K562 (cell line): ENCODE data around the gene PPP1R16B. TPM values are rescaled to one million over a fixed set of nuclear protein-coding genes. Genes with fewer than 3 reads are reported as not detected.

Source experiments
- MIER1 ChIP-seq: fragments of 450-650 bp; IDR thresholded peaks from 2 replicates; pipeline ENCODE4 v1.6.1; 2016; ENCODE audit warnings: antibody characterized with exemption, mild to moderate bottlenecking, low read depth
- polyA plus RNA-seq, 8 experiments: library from polyadenylated mRNA; depleted of rRNA in 4 of 8; stranded (reverse) in 5 of 8; unstranded in 3 of 8; fragments of >200 nt; fragmentation: Nextera tagmentation in 2 of 8; fragmentation: Illumina TruSeq in 1 of 8; extraction: Ambion mirVana in 2 of 8; extraction: Trizol in 1 of 8; gene quantifications; 2 replicates each; pipeline versions ENCODE4 v1.2.1 to v1.2.3, GENCODE V29; 2011 to 2014; ENCODE audit warnings: inconsistent platforms in 1 of 8, missing spikeins in 1 of 8
- total RNA-seq, 7 experiments: library from RNA; depleted of rRNA in 6 of 7; stranded (reverse); fragments of >200 nt in 6 of 7; fragmentation: Illumina TruSeq in 2 of 7; extraction: Trizol in 2 of 7; gene quantifications; 2 replicates each; pipeline versions ENCODE4 v1.2.1 to v1.2.3, GENCODE V29; 2011 to 2021; ENCODE audit warnings: low replicate concordance in 1 of 7
- TF ChIP-seq, protein P1 (sequence below), 2 experiments: fragments of 450-650 bp; formaldehyde crosslinking in 1 of 2; IDR thresholded peaks; 2 replicates each; pipeline versions ENCODE4 v1.4.0 to v1.6.1; 2014 to 2020; ENCODE audit warnings: mild to moderate bottlenecking in 2 of 2, borderline replicate concordance in 1 of 2, low read depth in 1 of 2

Gene PPP1R16B
- total and polyA plus RNA-seq, 9 of the 15 experiments (the other 6 are each of a cell fraction or from before 2014, with no cell fraction given): 1.5 to 11.5 (median 6.8) TPM

DNA sequence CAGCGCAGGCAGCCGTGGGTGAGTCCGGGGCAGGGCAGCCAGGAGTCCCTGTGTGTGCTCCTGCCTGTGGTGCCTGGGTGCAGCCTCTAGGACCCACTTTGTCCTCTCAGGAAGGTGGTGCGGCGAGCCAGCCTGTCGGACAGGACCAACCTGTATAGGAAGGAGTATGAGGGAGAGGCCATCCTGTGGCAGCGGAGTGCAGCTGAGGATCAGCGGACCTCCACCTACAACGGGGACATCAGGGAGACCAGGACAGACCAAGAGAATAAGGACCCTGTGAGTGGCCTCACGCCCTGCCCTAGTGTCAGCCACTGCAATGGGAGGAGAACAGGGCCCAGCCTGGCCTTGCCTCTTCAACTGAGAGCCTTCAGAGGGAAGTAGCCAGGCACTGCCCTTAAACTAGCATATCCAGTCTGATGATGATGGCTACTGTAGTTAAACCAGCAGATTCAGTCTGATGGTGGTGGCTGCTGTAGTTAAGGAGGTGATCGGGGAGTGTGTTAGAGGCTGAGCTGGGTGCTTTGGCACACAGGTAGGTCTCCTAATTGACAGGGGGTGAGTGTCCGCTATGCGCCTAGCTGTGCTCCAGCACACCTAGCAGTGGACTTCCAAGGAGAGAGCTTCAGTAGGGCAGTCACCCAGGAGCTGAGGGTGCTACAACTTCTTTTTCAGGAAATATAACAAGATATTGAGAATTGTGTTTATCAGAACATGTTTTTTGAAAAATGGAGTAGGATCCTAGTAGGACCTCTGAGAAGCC is 102.6 kb downstream of the PPP1R16B start (continued):
- TF ChIP-seq, protein P1, sequence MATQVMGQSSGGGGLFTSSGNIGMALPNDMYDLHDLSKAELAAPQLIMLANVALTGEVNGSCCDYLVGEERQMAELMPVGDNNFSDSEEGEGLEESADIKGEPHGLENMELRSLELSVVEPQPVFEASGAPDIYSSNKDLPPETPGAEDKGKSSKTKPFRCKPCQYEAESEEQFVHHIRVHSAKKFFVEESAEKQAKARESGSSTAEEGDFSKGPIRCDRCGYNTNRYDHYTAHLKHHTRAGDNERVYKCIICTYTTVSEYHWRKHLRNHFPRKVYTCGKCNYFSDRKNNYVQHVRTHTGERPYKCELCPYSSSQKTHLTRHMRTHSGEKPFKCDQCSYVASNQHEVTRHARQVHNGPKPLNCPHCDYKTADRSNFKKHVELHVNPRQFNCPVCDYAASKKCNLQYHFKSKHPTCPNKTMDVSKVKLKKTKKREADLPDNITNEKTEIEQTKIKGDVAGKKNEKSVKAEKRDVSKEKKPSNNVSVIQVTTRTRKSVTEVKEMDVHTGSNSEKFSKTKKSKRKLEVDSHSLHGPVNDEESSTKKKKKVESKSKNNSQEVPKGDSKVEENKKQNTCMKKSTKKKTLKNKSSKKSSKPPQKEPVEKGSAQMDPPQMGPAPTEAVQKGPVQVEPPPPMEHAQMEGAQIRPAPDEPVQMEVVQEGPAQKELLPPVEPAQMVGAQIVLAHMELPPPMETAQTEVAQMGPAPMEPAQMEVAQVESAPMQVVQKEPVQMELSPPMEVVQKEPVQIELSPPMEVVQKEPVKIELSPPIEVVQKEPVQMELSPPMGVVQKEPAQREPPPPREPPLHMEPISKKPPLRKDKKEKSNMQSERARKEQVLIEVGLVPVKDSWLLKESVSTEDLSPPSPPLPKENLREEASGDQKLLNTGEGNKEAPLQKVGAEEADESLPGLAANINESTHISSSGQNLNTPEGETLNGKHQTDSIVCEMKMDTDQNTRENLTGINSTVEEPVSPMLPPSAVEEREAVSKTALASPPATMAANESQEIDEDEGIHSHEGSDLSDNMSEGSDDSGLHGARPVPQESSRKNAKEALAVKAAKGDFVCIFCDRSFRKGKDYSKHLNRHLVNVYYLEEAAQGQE (IDR thresholded peaks at IDR 0.05; ENCODE audit: borderline replicate concordance): no peak
- TF ChIP-seq, protein P1 (CRISPR knock-in tag; IDR thresholded peaks at IDR 0.05; ENCODE audit: low read depth): no peak
- TF ChIP-seq MIER1: no peak
